HG03045 (cell line): ENCODE results near the gene MRPS22.
A peak's percentile ranks its signal among the peaks of the same experiment; 100 is the strongest.

Experiments used
- ATAC-seq: cut with Tn5 transposase; IDR thresholded peaks from one replicate; pipeline ENCODE4 v1.9.1; 2021; ENCODE audit warnings: mild to moderate bottlenecking, moderate library complexity; ENCODE audit not compliant: unreplicated experiment

The MRPS22 gene

DNA sequence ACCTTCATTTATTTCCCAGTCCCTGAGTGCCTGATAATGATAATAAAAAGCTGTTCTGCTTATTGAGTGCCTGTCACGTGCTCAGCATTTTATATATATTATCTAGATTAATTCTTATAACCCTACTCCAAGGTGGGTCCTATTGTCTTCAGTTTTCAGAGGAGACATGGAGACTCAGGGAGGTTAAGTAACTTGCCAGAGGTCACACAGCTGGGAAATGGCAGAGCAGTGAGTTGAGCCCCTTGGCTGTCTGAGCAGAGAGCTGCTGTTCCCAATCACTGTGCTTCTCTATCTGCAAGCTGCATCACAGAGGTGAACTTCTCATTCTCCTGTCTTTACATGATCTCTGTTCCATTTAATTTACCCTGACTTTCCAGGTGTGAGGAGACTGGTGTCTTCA, 32.3 kb upstream of the MRPS22 start:
- no peak for ATAC-seq

DNA sequence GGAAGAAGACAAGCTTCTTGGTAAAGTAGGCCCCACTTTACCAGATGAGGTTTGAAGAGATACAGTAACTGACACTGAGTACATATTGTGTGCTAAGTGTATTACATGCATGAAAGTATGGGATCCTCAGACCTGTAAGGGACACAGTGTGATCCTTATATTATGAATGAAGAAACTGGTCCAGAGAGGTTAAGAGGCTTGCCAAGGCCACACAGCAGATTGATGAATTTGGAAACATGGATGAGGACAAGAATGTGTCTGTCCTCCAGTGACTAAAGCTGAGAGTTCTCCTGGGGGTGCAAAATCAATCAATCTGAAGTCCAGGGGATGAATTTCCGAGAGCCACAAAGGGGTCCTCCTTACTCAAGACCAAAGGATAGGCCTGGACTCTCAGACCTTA, 31.4 kb upstream of the MRPS22 start:
- ATAC-seq, result no peak

DNA sequence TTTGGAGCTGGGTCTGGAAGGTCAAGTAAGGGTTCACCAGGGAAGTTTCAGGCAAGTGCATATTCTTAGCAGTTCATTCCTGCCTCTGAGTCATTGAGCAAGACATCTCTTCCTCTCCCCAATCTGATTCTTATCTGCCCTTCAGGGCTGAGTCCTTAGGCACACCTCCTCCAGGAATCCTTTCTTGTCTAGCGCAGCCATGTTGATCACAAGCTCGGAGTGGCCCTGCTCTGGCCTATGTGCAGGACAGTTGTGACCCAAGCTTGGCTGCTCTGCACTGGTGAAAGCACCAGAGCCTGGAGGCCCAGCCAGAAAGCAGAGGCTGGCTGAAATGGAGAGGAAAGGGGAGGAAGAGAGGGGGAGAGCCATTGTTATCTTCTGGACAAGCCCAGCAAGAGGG, 30.9 kb upstream of the MRPS22 start:
- no peak for ATAC-seq

DNA sequence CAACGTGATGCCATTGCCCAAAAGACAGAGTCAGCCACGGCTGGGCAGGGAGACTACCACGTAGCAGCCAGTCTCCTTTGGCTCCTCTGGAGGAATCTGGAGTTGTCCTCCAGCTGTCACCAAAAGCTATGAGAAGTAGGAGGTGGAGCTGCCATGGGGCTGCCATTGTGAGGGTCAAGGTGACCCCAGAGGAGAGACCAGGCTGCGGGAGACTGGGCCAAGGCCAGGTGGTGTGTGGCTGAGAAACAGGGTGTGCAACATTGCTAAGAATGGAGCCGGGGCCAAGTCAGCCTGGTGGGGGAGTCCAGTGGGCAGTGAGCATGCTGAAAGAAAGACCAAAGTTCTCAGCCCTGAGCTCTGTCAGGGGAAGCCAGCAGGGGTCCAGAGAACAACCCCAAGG, 29.9 kb upstream of the MRPS22 start:
- ATAC-seq, result no peak

DNA sequence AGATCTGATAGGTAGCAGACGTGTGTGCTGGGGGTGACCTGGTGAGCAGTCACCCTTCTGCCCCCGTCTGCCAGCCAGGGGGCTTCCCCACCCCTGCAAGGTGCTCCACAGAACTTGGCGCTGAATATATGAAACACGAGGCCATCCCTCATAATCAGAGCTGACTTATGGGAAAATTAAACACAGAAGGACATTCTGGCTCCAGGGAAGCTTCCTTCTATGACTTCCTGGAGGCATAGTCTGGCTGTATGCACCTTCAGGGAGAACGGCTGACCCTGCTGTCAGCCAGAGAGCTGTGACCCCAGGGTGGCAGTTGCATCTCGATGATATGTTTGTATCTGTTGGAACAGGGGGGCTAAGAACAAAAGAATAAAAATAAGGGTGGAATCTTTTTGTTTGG, 26.6 kb upstream of the MRPS22 start:
- ATAC-seq, result no peak

DNA sequence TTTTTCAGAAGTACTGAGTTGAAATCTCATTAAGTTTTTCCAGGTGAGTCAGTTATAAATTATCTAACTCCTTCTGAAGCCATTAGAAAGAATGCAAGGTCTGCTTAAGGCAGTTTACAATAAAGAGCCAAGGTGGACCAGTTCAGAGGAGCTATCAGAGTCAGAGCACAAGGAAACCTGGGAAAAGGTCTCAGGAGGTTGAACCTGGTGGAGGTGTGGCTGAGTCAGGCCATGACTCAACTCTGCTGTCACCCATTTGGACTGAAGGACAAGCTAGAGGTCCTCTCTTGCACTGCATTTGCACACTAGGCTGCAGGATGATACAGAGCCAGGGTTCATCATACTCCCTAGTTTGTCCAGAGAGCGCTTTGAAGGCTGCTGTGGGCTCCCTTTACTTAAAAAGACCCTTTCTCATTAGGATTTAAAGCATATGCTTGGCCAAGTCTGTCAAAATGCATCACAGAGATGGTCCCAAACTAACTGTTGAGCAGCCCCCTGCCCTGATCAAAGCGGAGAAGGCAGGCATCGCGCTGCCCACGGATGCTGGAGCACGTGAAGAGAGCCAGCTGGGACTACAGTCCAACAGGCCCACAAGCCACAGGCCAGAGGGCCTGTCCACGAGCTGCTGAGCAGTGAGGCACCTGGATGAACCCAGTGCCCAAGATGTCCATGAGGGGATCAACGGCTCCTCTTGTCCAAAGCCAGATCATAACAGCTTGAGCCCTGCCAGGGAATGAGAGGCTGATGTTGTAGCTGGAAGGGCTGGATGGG, 26.0 kb upstream of the MRPS22 start:
- ATAC-seq, result no peak

DNA sequence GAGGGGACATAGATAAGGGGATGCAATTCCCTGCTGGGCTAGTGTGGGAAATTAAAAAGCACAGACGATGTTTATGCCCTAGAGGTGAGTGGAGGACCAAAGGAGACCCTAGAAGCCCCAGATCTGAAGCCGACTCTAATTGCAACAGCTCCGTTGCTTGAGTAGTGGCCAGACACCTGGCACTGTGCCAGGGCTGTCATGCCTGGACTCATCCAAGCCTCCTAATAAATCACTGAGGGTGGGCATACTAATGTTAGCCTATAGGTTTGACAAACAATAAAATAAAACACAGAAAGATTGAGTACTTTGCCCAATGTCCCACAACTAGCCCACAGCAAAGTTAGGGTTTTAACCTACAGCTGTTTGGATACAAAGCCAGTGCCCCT, 25.4 kb upstream of the MRPS22 start:
- no peak for ATAC-seq

DNA sequence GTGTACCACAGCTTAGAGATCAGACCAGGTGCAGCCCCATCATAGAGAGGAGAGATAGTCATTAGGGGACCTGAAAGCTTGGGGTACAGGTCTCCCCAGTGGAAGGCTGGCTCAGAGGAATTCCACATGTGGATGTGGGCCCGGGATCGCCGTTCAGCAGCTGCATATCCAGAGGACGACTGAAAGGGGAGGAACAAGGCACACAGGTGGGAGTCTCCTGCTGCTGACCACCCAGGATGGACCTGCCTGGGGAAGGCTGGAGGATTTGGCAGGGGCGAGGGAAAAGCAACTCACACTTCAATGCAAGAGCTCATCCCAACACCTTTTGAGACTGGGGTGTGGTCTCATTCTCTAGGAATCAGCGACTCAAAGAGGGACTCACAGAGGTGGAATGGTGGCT, 25.0 kb upstream of the MRPS22 start:
- no peak for ATAC-seq

DNA sequence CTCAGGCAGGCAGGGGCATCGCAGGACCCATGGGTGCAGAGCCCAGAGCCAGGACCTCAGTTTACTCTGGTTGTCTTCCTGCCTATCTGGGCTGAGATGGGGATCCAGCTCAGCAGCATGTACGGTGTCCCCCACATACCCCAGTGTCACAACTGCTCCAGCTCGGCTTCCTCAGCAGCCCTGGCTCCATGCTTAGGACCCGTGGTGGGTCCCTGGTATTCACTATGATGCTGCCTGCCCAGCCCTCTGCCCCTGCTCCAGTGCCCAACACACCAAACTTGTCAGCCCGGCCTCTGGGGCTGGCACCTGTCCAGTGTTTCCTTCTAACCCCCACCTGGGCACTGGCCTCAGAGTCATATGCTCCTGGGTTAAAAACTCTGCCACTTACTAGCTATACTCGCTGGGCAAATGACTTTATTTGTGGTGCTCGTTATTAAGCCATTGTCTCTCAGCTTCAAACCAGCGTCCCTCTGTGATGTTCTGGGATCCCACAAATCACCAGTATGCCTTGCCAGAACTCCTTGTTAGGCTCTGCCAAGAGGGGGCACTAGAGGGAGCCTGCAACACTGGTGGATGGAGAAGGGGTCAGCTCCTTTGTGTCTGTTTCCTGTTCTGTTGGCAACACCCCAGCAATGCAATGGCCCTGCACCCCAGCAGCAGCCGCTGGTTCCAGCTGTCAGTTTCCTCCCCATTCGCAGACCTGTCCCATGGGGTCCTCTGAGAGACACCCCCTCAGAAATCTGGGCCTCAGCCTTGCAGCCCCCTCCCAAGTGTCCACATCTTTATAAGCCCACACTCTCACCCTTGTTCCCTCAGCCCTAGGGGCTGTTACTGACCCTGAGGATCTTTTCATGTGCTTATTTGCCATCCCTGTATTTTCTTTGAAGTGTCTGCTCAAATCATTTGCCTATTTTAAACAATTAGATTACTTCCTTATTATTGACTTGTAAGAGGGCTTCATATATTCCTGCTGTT, 24.1 kb upstream of the MRPS22 start:
- ATAC-seq, result no peak

DNA sequence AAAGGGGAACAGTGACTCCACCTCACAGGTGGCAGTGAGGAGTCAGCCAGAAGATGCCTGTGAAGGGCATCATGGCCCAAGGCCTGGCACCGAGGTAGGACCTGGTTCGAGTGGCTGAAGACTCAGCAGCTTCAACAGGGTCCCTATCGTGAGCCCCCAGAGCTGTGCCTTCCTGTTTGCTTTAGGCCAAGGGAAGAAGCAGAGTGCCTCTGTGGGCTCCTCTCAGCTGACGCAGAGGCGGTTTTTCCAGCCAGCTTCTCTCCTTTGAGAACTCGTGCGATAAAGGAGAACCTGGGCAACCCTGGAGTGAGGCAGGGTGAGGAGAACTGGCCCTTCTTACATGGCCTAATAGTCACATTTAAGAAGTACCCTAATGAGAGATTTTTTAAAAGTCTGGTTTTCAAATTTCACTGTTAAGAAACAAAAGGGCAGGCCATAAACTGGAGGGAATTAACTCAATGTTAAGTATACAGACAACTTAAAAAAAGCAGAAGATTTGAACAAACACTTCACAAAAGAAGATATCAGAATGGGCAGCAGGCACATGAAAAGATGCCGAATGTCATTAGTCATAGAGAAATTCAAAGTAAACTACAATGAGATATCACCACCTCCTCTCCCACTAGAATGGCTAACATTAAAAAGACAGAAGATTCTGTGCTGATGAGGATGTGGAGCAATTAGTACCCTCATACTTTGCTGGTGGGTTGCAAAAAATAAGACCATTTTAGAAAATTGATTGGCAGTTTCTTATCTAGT, 23.1 kb upstream of the MRPS22 start:
- ATAC-seq, result no peak

DNA sequence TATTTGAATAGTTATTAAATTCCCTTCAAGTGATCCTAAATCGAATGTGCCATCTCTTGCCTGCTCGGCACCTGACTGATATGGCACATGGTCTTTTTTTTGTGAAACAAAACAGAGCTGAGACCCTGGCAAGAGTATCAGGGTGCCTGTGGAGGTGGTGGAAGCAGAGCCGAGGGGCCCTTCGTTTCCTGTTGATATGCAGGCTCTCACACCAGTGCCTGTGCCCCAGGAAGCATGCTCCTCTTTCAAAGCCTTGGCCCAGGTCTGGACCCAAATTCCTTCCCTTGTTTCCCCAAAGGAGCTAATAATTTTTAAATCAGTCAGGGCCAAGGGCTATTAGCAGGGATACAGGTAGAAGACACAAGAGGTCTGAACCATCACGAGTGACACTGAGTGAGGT, 21.5 kb upstream of the MRPS22 start:
- no peak for ATAC-seq

DNA sequence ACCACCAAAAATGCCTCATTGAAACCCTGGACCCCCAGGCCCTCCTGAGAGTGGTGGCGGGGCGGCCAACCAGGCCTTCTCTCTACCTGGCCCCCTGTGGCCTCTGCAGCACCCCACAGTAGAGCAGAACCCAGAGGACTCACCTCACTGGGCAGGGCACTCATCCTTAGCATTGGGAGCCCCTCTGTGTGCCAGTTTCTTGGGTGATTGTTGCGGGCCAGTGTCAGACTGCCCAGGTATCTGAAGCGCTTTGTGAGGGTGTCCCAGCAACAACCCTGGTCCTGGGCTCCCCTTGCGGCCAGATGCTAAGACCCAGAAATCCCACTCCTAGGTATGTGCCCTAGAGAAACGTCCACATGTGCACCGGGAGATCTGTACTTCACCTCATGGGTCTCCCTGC, 20.7 kb upstream of the MRPS22 start:
- no peak for ATAC-seq

DNA sequence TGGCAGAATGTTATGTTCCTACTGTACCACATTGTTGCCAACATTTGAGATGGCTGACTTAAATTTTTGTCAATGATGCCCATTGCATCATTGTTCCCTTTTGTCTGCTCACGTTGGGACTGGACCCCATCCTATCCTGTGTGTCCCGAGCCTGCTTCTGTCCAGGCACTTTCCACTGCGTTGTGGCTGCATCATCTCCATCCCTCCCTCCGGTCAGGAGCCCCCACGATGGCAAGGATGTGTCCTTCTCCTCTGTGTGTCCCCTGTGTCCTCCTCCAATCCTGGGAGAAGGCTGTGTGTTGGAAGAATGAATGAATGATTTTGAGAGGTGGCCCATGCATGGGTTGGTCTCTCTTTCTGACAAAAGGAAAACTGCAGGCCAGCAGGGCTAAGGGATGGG, 19.4 kb upstream of the MRPS22 start:
- no peak for ATAC-seq

DNA sequence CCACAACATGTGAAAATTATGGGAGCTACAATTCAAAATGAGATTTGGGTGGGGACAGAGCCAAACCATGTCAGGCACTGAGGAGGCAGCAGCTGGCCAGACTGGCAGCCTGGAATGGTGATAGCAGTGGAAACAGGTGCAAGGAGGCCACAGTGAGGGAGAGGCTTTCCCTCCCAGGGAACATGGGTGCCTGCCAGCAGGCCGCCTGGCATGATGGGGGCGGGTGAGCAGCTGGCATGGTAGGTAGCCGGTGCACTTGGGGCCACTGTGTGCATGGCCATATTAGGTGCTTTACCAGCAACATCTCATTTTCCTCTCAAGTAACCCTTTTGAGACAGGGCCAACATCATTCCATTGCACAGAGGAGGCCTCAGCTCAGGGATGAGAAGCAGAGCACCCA, 18.3 kb upstream of the MRPS22 start:
- no peak for ATAC-seq

DNA sequence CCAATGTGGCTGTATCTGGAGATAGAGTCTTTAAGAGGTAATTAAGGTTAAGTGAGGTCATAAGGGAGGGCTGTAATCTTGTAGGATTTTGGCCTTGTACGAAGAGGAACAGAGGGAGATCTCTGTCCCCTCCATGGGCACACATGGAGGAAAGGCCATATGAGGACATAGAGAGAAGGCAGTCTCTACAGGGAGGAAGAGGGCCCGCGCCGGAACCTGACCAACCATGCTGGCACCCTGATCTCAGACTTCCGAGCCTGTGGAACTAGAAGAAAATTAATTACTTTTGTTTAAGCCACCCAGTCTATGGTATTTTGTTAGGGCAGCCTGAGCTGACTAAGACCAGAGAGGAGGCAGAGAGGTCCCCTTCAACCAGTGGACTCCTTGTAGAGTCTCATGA, 17.7 kb upstream of the MRPS22 start:
- no peak for ATAC-seq

DNA sequence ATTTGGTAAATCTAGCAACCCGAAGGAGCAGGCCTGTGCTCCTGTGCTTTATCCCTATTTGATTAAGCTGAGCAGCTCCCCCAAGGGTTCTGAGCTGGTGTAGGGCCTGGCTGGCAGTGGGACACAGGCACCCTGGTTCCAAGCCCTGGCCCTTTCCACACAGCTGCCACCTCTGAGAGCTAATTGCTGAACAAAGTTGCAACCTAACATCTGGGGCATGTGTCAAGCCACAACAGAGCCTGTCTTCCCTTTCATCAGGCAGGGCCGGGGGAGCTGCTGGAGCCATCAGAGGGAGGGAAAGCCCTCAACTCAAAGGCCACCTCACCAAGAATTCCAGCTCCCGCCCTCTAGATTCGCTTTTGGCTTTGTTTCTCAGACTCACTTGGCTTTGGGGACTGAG, 17.1 kb upstream of the MRPS22 start:
- no peak for ATAC-seq

DNA sequence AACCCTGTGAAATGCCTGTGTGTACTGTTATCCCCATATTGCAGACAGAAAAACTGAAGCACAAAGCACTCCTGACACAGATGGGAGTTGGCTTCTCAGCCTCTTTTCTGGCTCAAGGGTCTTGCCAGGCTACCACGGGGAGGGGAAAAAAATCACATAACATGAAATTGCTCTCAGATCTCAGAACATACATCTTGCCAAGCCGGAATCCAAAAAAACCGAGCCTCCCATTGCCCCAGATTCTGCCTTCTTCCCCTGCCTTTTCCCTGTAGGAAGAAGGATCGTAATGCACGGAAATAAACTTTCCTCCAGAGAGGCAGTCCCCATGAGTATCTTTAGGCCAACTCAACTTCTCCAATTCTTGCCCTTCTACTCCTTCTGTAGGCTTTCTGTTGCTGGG, 16.6 kb upstream of the MRPS22 start:
- no peak for ATAC-seq

DNA sequence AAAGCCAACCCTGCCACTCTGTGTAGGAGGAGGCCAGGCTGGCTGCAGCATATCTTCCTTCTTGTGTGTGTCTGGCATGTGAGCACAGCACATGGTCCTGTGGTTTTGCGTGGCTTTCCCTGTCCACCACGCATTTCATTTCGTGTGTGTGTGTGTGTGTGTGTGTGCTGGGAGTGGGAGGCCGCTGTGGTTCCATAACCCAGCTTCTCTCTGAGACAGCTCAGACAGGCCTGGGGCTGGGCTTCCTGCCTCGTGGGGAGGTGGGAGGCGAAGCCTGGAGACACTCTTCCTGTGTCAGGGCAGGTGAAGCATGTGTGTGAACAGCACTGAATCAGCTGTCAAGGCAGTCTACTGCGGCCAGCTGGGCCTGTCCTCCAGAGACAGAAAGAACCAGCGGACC, 16.0 kb upstream of the MRPS22 start:
- ATAC-seq, result no peak

DNA sequence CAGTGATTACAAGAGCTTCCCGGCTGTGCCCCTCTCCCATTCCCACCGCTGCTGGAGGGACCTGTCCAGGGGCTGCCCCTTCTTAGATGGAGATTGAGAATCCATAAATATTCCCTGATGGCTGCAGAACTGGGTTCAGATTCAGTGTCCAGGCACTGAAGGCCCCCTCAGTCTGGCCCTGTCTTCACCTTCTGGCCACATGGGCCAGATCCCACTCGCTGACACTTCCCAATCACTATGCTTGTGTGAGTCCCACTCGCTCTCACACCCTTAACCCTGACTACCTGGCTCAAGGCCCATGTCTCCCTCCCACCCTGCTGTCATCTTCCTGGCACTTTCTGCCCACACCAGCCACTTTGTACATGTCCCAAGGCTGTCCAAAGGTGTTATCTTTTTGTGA, 15.5 kb upstream of the MRPS22 start:
- no peak for ATAC-seq

DNA sequence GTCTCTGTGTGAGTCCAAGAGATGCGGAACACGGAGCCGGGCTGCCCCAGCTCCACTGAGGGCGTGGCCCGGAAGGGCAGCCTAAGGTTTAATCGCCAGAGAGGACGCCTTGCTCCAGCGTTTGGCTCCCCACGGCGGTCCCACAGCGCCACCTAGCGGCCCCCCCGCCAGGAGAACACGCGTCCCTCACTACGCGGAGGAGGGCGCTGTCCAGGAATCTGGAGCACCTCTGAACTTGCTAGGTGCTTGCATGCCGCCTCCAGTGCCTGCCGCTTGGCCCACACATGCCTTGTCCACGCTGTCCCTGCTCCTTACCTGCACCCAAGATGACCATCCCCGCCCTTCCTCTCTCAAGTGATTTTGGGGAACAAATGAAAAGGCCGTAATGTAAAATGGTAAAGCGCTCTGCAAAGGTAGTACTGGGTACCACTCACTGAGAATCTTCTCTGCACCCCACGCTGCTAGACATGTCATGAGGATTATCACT, 14.4 kb upstream of the MRPS22 start:
- peak; percentile 97 for ATAC-seq

DNA sequence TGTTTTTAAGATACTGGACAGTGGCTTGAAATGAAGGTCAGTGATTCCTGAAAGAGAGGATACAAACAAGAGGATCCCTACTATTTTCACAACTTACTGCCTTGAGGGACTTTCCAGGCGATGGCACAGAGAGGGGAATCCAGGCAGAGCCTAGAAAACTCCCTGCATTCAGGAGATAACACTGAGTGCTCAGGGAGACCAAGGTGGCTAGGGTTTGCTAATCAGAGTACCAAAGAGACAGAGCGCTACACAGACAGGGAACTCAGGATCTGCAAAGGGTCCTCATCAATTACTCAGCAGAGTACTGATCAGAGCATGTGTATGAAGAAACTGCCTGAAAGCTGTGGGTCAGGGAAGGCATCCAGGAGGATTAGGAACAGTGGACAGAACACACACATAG, 11.7 kb upstream of the MRPS22 start:
- no peak for ATAC-seq
